ENCODE measurements around the gene MMP19.
"Not testable (repeated sequence)": the region's sequence is repeated elsewhere in the genome, so short reads cannot be mapped to it uniquely, and the experiment has no call there.

Gene MMP19

DNA sequence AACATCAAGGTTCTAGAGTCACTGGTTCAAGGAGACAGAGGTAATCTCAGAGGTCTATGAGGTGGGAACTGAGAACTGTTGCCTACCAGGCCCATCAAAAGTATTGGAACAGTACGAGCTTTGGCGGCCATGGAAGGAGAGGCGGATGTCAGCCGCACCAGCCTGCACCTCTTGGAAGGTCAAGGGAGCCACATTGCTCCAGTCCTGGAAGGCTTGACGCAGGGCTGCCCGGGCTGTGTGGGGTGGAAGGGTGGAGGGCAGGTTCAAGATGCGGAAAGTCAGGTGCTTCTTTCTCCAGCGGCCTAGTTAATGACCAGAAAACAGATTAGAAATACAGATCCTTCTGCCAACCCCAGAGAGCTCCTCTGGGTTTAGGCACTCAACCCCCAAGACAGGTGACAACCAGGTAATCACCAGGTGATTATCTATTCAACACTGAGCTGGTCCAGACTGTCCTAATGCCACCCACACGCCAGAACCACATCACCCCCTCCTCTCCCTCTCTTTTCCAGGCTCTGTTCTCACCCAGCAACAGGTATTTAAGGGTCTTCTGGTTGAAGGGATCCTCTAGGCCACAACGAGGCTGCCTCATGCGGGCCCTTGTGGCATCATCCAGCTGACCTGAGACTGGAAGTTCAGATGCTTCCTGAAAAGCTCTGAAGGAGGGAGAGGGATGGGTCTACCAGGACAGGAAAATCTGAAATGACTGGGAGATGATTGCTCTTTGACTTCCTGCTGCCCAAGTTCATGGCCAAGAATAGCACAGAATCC lies 2.0 kb downstream of the MMP19 start:
- no peaks in the 10 kb centered on the region for H3K4me1 ChIP-seq (ENCODE audit: low read length)
- no peak for TF ChIP-seq EZH2phosphoT487 (IDR thresholded peaks at IDR 0.05; ENCODE audit: low read depth)
- TF ChIP-seq CTCF (IDR thresholded peaks at IDR 0.05; ENCODE audit: low read depth, low read length): no peak
- no peak overlapping the region for H3K9ac ChIP-seq (ENCODE audit: low read length)
- no peak overlapping the region for H2AFZ ChIP-seq (ENCODE audit: low read depth, low read length)
- no peak overlapping the region for H3K4me3 ChIP-seq (ENCODE audit: low read length)
- H3K4me2 ChIP-seq (ENCODE audit: low read length): no peak overlapping the region
- H3K79me2 ChIP-seq (ENCODE audit: low read length): no peaks in the 10 kb centered on the region
- no peaks in the 10 kb centered on the region for H3K9me3 ChIP-seq (ENCODE audit: insufficient read depth, low read length)
- H3K27me3 ChIP-seq (ENCODE audit: low read depth, low read length): 0 out of 2 replicates have a peak, but pooled peaks cover 5% of the 10 kb centered on the region
- no peaks in the 10 kb centered on the region for H3K36me3 ChIP-seq (replicated peaks; ENCODE audit: low read depth, low read length)
- no peaks in the 10 kb centered on the region for H4K20me1 ChIP-seq (ENCODE audit: insufficient read depth, low read length)
- H3K27ac ChIP-seq (ENCODE audit: low read length): no peak overlapping the region

DNA sequence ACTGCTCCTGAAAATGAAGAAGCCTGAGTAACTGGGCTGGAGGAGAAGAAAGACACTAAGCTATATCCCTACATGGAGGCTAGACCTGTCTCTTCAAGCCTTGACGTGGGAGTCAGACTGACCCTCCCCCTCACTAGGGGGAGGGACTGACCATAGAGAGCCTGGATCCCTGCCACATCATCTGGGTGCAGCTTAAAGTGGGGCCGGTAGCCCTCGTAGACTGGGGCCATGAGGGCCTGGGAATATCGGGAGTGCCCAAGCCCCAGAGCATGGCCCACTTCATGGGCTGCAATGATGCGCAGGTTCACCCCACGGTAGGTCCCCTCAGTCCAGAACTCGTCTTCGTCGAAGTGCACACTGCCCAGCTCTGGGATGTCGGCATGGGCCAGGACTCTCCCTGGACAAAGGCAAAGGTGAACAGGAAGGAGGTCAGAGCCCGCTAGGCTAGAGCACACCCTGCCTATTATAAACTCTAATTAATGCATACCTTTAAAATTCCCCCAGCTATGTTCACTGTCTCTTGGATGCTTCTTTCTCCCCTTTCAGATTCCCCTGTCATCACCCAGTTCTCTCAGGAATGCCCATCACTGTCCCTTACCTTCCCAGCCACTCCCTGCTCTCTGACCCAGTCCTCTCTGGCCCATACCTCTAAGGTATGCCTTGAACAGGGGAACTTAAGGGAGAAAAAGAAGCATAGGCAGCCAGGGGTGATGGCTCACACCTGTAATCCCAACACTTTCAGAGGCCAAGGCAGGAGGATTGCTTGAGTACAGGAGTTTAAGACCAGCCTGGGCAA lies 3.2 kb downstream of the MMP19 start:
- no peaks in the 10 kb centered on the region for H3K27me3 ChIP-seq (ENCODE audit: low read depth, low read length)
- no peak overlapping the region for H2AFZ ChIP-seq (ENCODE audit: low read depth, low read length)
- no peaks in the 10 kb centered on the region for H3K36me3 ChIP-seq (replicated peaks; ENCODE audit: low read depth, low read length)
- no peak overlapping the region for H3K27ac ChIP-seq (ENCODE audit: low read length)
- no peak for TF ChIP-seq EZH2phosphoT487 (IDR thresholded peaks at IDR 0.05; ENCODE audit: low read depth)
- TF ChIP-seq CTCF (IDR thresholded peaks at IDR 0.05; ENCODE audit: low read depth, low read length): no peak
- H4K20me1 ChIP-seq (ENCODE audit: insufficient read depth, low read length): no peaks in the 10 kb centered on the region
- H3K79me2 ChIP-seq (ENCODE audit: low read length): no peaks in the 10 kb centered on the region
- H3K4me2 ChIP-seq (ENCODE audit: low read length): no peak overlapping the region
- H3K4me1 ChIP-seq (ENCODE audit: low read length): no peaks in the 10 kb centered on the region
- H3K9ac ChIP-seq (ENCODE audit: low read length): no peak overlapping the region
- H3K4me3 ChIP-seq (ENCODE audit: low read length): no peak overlapping the region
- no peaks in the 10 kb centered on the region for H3K9me3 ChIP-seq (ENCODE audit: insufficient read depth, low read length)

GRCh38 chr12:55838361-55838760 lies 4.4 kb downstream of the MMP19 start:
- no peaks in the 10 kb centered on the region for H3K79me2 ChIP-seq (ENCODE audit: low read length)
- H3K27ac ChIP-seq (ENCODE audit: low read length): no peak overlapping the region
- no peak overlapping the region for H3K4me3 ChIP-seq (ENCODE audit: low read length)
- no peak overlapping the region for H2AFZ ChIP-seq (ENCODE audit: low read depth, low read length)
- no peak overlapping the region for H3K9ac ChIP-seq (ENCODE audit: low read length)
- no peaks in the 10 kb centered on the region for H4K20me1 ChIP-seq (ENCODE audit: insufficient read depth, low read length)
- H3K4me1 ChIP-seq (ENCODE audit: low read length): no peaks in the 10 kb centered on the region
- no peak overlapping the region for H3K4me2 ChIP-seq (ENCODE audit: low read length)
- TF ChIP-seq EZH2phosphoT487 (IDR thresholded peaks at IDR 0.05; ENCODE audit: low read depth) (no peak), CTCF (IDR thresholded peaks at IDR 0.05; ENCODE audit: low read depth, low read length) (no peak)
- no peaks in the 10 kb centered on the region for H3K36me3 ChIP-seq (replicated peaks; ENCODE audit: low read depth, low read length)
- no peaks in the 10 kb centered on the region for H3K9me3 ChIP-seq (ENCODE audit: insufficient read depth, low read length)
- no peaks in the 10 kb centered on the region for H3K27me3 ChIP-seq (ENCODE audit: low read depth, low read length)

DNA sequence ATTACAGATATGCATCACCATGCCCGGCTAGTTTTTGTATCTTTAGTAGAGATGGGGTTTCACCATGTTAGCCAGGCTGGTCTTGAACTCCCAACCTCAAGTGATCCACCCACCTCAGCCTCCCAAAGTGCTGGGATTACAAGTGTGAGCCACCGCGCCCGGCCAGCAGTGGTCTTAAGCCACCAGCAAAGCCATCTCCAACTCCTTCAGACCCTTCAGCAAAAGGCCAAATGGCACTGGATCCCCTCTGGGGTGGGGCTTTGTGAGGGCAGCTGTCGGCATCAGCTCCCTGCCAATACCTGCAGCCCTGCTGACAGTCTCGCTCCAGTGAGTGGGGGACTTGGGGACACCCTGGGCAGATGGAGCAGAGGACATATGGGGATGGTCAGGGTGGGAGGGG lies 8.3 kb downstream of the MMP19 start:
- not testable (repeated sequence) for H3K9me3 ChIP-seq (ENCODE audit: insufficient read depth, low read length); H3K4me1 ChIP-seq (ENCODE audit: low read length)

More for the DNA sequence above, 8.3 kb downstream of the MMP19 start:
- not testable (repeated sequence) for H3K4me2 ChIP-seq (ENCODE audit: low read length); H3K4me3 ChIP-seq (ENCODE audit: low read length); H3K36me3 ChIP-seq (replicated peaks; ENCODE audit: low read depth, low read length); H2AFZ ChIP-seq (ENCODE audit: low read depth, low read length); H3K9ac ChIP-seq (ENCODE audit: low read length); H3K27ac ChIP-seq (ENCODE audit: low read length); H3K27me3 ChIP-seq (ENCODE audit: low read depth, low read length); H4K20me1 ChIP-seq (ENCODE audit: insufficient read depth, low read length)
- H3K79me2 ChIP-seq (ENCODE audit: low read length): peaks cover 12% of the 10 kb centered on the region; the same call in 1 of the 2 replicates

Data from OCI-LY3 (cell line).